ENCODE results near the gene COL16A1. TPM values are rescaled to one million over a fixed set of nuclear protein-coding genes. Genes with fewer than 3 reads are reported as not detected.
A peak's percentile ranks its signal among the peaks of the same experiment; 100 is the strongest.

Gene COL16A1
- total RNA-seq, 4 donors from 2014 or later: 76.5 to 292 (median 177) TPM

- Histone ChIP-seq H3K27ac (peak overlapping the region in 1 of 2 donors; percentile 31), H3K4me1 (peaks cover 8 to 20% of the 10 kb centered on the region in 2 donors)
Measured at GRCh38 chr1:31673433-31673832, 30.4 kb downstream of the COL16A1 start.

GRCh38 chr1:31672986-31673385 lies 30.8 kb downstream of the COL16A1 start:
- Histone ChIP-seq H3K27ac (peak overlapping the region; percentile 3 to 31), H3K4me1 (peaks cover 8 to 20% of the 10 kb centered on the region in 2 donors), H3K36me3 (no peaks in the 10 kb centered on the region), H3K4me3 (no peak overlapping the region), H3K9me3 (no peaks in the 10 kb centered on the region), H3K27me3 (no peaks in the 10 kb centered on the region)
- intact Hi-C loops (cut with DNase I; ENCODE audit: low total_unique reads): no loop called here
- no peak for DNase-seq
- TF ChIP-seq POLR2A (IDR thresholded peaks at IDR 0.05) (no peak), CTCF (IDR thresholded peaks at IDR 0.05) (no peak)

More at GRCh38 chr1:31673433-31673832, 30.4 kb downstream of the COL16A1 start:
- intact Hi-C loops (cut with DNase I; ENCODE audit: low total_unique reads): no loop called here
- DNase-seq: no peak
- Histone ChIP-seq H3K4me3 (no peak overlapping the region), H3K36me3 (no peaks in the 10 kb centered on the region), H3K9me3 (no peaks in the 10 kb centered on the region), H3K27me3 (no peaks in the 10 kb centered on the region)
- TF ChIP-seq CTCF (IDR thresholded peaks at IDR 0.05) (no peak), POLR2A (IDR thresholded peaks at IDR 0.05) (no peak)

DNA sequence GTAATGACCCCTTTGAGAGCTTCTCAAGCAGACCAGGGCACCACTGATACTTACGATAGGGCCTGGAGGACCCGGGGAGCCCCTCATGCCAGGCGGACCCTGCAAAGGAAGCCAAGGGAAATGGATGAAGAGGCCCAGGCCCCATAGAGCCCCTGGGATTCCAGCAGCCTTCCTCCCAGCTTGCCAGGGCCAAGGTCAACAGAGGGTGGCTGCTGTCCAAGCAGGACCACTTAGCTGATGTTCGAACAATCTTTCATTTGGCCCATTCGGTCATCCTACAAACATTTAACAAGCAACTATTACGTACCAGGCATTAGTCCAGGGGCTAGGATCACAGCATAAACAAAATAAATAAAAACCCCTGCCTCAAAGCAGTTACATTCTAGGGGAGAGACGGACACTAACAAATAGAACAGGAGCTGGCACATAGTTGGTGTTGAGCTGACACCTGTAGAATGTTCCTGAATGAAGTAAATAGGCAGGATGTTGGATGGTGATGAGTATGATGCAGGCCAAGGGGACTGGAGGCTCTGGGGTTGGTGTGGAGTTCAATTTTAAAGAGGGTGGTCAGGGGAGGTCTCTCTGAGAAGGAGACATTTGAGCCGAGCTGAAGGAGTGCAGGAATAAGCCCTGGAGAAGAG lies 32.1 kb downstream of the COL16A1 start:
- intact Hi-C loops (cut with DNase I; ENCODE audit: low total_unique reads): no loop called here
- H3K27ac ChIP-seq: peak overlapping the region; percentile 55 to 68
- no peaks in the 10 kb centered on the region for H3K27me3 ChIP-seq
- no peaks in the 10 kb centered on the region for H3K9me3 ChIP-seq
- TF ChIP-seq CTCF (IDR thresholded peaks at IDR 0.05): no peak
- no peak for TF ChIP-seq POLR2A (IDR thresholded peaks at IDR 0.05)
- no peak for DNase-seq
- no peak overlapping the region for H3K4me3 ChIP-seq
- H3K36me3 ChIP-seq: no peaks in the 10 kb centered on the region
- H3K4me1 ChIP-seq: peaks cover 8 to 20% of the 10 kb centered on the region in 2 donors

DNA sequence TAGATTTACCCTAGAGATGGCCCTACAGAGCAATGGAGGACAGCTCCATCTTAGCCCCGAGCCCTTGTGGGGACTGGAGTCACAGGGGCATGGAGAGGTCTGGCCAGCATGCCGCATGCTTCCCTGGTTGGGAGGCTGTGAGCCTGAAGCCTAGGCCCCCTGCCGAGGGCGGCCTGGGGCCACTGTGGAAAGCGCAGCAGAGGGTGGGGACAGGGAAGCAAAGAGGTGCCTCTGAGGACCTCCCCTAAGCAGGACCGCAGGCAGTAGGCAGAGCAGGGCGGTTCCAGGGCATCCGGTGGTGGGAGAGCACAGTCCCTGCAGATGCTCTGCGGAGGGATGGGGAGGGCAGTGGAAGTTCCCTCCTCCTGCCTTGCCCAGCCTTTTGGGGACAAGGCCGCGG lies 32.7 kb downstream of the COL16A1 start:
- intact Hi-C loops (cut with DNase I; ENCODE audit: low total_unique reads): no loop called here
- TF ChIP-seq CTCF (IDR thresholded peaks at IDR 0.05) (no peak), POLR2A (IDR thresholded peaks at IDR 0.05) (no peak)
- H3K27ac ChIP-seq: peak overlapping the region; percentile 55 to 68

DNA sequence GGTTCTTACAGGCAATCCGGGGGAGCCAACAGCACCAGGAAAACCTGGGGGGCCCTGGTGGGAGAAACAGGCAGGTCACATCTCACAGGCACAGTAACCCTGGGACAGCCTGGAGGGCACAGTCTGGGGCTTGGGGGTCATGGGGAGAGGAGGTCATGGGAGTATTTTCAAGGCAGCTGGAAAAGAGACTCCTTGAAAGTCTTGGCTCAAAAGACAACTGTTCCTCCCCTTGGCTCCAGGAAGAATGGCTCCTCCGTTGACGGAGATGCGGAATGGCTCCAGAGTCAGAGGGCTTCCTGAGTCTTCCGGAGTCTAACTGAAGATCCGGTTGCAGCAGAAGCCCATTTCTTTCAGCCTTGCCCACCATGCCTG lies 33.2 kb downstream of the COL16A1 start:
- TF ChIP-seq CTCF (IDR thresholded peaks at IDR 0.05) (no peak), POLR2A (IDR thresholded peaks at IDR 0.05) (no peak)
- intact Hi-C loops (cut with DNase I; ENCODE audit: low total_unique reads): no loop called here
- Histone ChIP-seq H3K4me3 (peak overlapping the region; percentile 10 to 12), H3K27ac (peak overlapping the region; percentile 55 to 68), H3K4me1 (peaks cover 8 to 20% of the 10 kb centered on the region in 2 donors), H3K9me3 (no peaks in the 10 kb centered on the region), H3K27me3 (no peaks in the 10 kb centered on the region), H3K36me3 (no peaks in the 10 kb centered on the region)
- DNase-seq: no peak

More for the DNA sequence above, 32.7 kb downstream of the COL16A1 start:
- H3K4me3 ChIP-seq: no peak overlapping the region
- H3K4me1 ChIP-seq: peaks cover 8 to 20% of the 10 kb centered on the region in 2 donors
- no peaks in the 10 kb centered on the region for H3K36me3 ChIP-seq
- DNase-seq: no peak
- H3K27me3 ChIP-seq: no peaks in the 10 kb centered on the region
- no peaks in the 10 kb centered on the region for H3K9me3 ChIP-seq

All from uterus (tissue), 4 donors.